ENCODE measurements around the gene SETD1A.
A peak's percentile ranks its signal among the peaks of the same experiment; 100 is the strongest.
"Not testable (repeated sequence)": the region's sequence is repeated elsewhere in the genome, so short reads cannot be mapped to it uniquely, and the experiment has no call there.

The SETD1A gene

DNA sequence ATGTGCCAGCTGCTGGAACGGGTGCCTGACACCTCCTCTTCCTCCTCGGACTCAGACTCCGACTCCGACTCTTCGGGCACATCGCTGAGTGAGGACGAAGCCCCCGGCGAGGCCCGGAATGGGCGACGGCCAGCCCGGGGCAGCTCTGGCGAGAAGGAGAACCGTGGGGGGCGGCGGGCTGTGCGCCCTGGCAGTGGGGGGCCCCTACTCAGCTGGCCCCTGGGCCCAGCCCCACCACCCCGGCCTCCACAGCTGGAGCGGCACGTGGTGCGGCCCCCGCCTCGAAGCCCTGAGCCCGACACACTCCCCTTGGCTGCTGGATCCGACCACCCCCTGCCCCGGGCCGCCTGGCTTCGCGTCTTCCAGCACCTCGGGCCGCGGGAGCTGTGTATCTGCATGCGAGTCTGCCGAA, 27.4 kb upstream of the SETD1A start:
- Histone ChIP-seq H3K4me1 (ENCODE audit: control insufficient read depth, insufficient read depth, low read length, poor library complexity, severe bottlenecking) (peaks cover 10% of the 10 kb centered on the region), H3K27ac (ENCODE audit: low read depth, low read length, severe bottlenecking) (no peak overlapping the region), H3K36me3 (ENCODE audit: control insufficient read depth, insufficient read depth, low read length) (peaks cover 85% of the 10 kb centered on the region), H3K9me3 (ENCODE audit: control insufficient read depth, low read length) (no peaks in the 10 kb centered on the region), H3K4me3 (ENCODE audit: extremely low read depth, insufficient read depth, low read length, poor library complexity, severe bottlenecking) (no peak overlapping the region)
- 96 to 97% methylated on average over 34 of the region's 35 CpGs for WGBS, 2 experiments (ENCODE audit: insufficient coverage in 2 of 2)

DNA sequence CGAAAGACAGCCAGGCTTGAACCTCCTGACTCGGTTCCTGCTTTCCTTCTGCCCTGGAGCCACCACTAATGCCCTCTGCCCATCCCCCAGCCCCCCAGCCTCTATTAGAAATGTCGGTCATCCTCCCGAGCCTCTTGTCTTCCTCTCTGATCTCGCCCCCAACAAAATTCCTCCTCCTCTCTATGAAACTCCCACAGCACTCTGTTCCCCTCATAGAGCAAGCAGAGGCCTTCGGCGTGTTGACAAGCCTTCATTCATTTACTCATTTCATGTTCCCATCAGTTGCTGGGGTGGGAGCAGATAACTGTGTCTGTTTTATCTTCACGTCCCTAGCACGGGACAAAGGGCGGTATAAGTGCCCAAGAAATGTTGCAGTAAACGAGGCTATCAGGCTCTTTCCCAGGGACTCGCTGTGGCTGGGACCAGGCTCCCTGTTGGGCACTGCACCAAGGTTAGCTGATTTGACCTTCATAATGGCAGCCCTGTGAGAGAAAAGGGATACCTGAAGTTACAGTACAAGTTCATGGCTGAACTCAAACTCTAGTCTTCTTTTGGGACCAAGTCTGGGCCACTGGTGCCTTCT, 26.4 kb upstream of the SETD1A start:
- no peak overlapping the region for H3K4me3 ChIP-seq (ENCODE audit: extremely low read depth, insufficient read depth, low read length, poor library complexity, severe bottlenecking)
- peaks cover 88% of the 10 kb centered on the region for H3K36me3 ChIP-seq (ENCODE audit: control insufficient read depth, insufficient read depth, low read length)
- H3K27ac ChIP-seq (ENCODE audit: low read depth, low read length, severe bottlenecking) = no peak overlapping the region
- peaks cover 5% of the 10 kb centered on the region for H3K4me1 ChIP-seq (ENCODE audit: control insufficient read depth, insufficient read depth, low read length, poor library complexity, severe bottlenecking)
- WGBS, 2 experiments (ENCODE audit: insufficient coverage in 2 of 2) = 76 to 88% methylated on average over 10 of the region's 12 CpGs
- H3K9me3 ChIP-seq (ENCODE audit: control insufficient read depth, low read length) = no peaks in the 10 kb centered on the region

DNA sequence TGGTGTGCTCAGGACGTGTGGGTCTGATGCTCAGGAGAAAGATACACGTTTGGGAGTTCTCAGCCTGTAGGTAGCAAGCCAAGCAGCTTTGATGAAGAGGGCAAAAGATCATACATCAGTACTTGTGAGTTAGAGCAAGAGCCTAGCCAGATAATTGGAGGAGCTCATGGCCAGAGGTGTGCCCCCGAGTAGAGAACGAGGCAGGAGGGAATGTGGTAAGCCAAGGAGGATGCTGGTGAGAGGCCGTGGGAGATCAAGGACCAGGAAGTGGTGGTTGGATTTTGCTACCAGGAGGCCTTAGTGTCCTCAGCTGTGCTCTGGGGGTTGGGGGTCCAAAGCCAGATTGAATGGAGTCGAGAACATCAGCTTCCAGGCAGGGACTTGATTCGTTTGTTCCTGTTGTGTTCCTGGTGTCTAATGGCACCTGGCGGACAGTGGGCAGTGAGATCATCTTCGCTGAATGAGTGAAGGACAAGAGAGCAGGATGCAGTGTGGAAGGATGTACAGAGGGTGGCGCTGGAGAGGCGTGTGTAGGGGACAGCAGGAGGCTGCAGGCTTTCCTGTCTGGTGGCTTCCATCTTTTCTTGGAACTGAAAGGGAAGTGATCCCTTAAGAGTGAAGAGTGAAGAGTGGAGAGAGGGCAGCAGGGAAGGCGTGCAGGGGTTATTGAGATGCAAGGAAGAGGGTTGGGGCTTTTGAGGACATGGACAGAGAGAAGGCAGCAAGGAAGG, 22.6 kb upstream of the SETD1A start:
- Histone ChIP-seq H3K9me3 (ENCODE audit: control insufficient read depth, low read length) (no peaks in the 10 kb centered on the region), H3K4me1 (ENCODE audit: control insufficient read depth, insufficient read depth, low read length, poor library complexity, severe bottlenecking) (peaks cover 7% of the 10 kb centered on the region), H3K36me3 (ENCODE audit: control insufficient read depth, insufficient read depth, low read length) (peaks cover 85% of the 10 kb centered on the region), H3K27ac (ENCODE audit: low read depth, low read length, severe bottlenecking) (no peak overlapping the region), H3K4me3 (ENCODE audit: extremely low read depth, insufficient read depth, low read length, poor library complexity, severe bottlenecking) (no peak overlapping the region)
- WGBS, 2 experiments (ENCODE audit: insufficient coverage in 2 of 2) = 76 to 77% methylated on average over 12 of the region's 12 CpGs

DNA sequence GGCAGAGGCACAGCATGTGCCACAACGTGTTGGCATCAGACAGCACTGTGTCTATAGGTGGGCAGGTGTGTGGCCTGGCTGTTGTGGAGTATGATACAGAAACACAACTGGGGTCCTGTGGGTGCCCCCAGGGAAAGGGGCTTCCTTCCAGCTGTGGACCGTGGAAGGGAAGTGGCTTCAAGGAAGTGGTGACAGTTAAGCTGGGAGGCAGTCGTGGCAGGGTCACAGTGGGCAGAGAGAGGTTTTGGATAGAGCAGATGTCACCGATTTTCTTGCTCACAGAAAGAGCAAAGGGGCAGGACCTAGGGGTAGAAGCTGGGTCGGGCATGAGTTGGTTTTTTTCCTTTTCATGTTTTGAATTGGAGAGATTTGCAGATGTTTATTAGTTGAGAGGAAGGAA, 19.9 kb upstream of the SETD1A start:
- Histone ChIP-seq H3K9me3 (ENCODE audit: control insufficient read depth, low read length) (no peaks in the 10 kb centered on the region), H3K4me1 (ENCODE audit: control insufficient read depth, insufficient read depth, low read length, poor library complexity, severe bottlenecking) (peaks cover 7% of the 10 kb centered on the region), H3K27ac (ENCODE audit: low read depth, low read length, severe bottlenecking) (peak overlapping the region; percentile 16), H3K36me3 (ENCODE audit: control insufficient read depth, insufficient read depth, low read length) (peaks cover 84% of the 10 kb centered on the region), H3K4me3 (ENCODE audit: extremely low read depth, insufficient read depth, low read length, poor library complexity, severe bottlenecking) (no peak overlapping the region)
- WGBS, 2 experiments (ENCODE audit: insufficient coverage in 2 of 2) = 92 to 96% methylated on average over 5 of the region's 5 CpGs

DNA sequence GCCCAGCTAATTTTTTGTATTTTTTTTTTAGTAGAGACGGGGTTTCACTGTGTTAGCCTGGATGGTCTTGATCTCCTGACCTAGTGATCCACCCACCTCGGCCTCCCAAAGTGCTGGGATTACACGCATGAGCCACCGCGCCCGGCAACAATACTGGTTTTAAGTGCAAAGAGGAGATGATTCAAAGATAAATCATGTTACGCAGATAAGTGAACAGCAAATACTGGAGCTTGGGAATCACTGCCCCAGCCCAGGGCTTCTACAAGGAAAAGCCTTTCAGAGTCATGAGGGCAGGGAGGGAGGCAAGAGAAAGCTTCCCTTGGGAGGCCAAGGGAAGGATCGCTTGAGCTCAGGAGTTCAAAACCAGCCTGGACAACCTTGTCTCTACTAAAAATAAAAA, 18.0 kb upstream of the SETD1A start:
- 97 to 98% methylated on average over 7 to 8 of the region's 8 CpGs for WGBS, 2 experiments (ENCODE audit: insufficient coverage in 2 of 2)
- not testable (repeated sequence) for H3K4me3 ChIP-seq (ENCODE audit: extremely low read depth, insufficient read depth, low read length, poor library complexity, severe bottlenecking); H3K4me1 ChIP-seq (ENCODE audit: control insufficient read depth, insufficient read depth, low read length, poor library complexity, severe bottlenecking); H3K9me3 ChIP-seq (ENCODE audit: control insufficient read depth, low read length)
- Histone ChIP-seq H3K36me3 (ENCODE audit: control insufficient read depth, insufficient read depth, low read length) (peaks cover 87% of the 10 kb centered on the region), H3K27ac (ENCODE audit: low read depth, low read length, severe bottlenecking) (peak overlapping the region; percentile 41)

DNA sequence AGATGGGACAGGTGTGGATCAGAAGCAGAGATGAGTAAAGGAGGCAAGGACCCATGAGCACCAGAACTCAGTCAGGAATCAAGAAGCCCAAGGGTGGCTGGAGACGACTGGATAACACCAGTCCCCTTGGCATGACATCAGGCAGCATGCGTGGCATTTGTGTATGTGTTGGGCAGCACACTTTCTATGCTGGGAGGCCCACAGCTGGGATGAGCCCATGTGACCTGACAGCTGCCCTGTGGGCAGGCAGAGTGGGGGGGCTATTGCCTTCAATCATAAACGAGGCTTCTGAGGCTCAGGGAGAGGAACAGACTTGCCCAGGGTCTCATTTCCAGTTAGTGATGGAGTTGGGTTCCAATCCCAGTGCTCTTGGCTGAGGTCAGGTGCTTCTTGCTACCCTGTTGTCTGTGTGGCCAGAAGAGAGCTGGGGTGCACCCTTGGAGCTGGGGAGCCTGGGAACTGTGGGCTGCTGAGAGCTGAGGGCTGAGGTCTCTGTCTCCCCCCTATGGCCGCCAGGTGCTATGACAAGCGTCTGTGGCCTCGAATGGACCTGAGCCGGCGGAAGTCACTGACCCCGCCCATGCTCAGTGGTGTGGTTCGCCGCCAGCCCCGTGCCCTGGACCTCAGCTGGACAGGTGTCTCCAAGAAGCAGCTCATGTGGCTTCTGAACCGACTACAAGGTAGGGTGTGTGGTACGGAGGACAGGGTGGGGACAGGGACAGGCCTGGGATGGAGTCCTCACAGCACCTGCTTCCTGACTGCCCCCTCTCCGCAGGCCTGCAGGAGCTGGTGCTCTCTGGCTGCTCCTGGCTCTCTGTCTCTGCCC, 15.7 kb upstream of the SETD1A start:
- WGBS, 2 experiments (ENCODE audit: insufficient coverage in 2 of 2) = 35 to 36% methylated on average over 11 to 15 of the region's 15 CpGs
- Histone ChIP-seq H3K9me3 (ENCODE audit: control insufficient read depth, low read length) (no peaks in the 10 kb centered on the region), H3K4me3 (ENCODE audit: extremely low read depth, insufficient read depth, low read length, poor library complexity, severe bottlenecking) (no peak overlapping the region), H3K27ac (ENCODE audit: low read depth, low read length, severe bottlenecking) (no peak overlapping the region), H3K36me3 (ENCODE audit: control insufficient read depth, insufficient read depth, low read length) (peaks cover 89% of the 10 kb centered on the region), H3K4me1 (ENCODE audit: control insufficient read depth, insufficient read depth, low read length, poor library complexity, severe bottlenecking) (peaks cover 8% of the 10 kb centered on the region)

DNA sequence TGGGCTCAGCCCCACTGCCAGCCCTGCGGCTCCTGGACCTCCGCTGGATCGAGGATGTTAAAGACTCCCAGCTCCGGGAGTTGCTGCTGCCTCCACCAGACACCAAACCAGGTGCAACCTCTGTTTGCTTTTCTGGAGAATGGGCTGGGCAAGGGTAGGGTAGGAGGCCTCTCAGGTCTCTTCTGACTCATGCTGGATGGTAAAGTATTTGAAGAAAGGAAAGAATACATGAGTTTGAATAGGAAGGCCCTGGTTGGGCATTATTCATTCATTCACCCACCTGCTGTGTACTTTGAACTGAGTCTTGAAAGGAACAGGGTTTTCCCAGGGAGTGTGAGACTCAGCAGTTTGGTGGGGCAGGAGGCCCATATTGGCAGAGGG, 15.1 kb upstream of the SETD1A start:
- Histone ChIP-seq H3K27ac (ENCODE audit: low read depth, low read length, severe bottlenecking) (no peak overlapping the region), H3K9me3 (ENCODE audit: control insufficient read depth, low read length) (no peaks in the 10 kb centered on the region), H3K36me3 (ENCODE audit: control insufficient read depth, insufficient read depth, low read length) (peaks cover 86% of the 10 kb centered on the region), H3K4me1 (ENCODE audit: control insufficient read depth, insufficient read depth, low read length, poor library complexity, severe bottlenecking) (peaks cover 14% of the 10 kb centered on the region), H3K4me3 (ENCODE audit: extremely low read depth, insufficient read depth, low read length, poor library complexity, severe bottlenecking) (no peak overlapping the region)
- WGBS, 2 experiments (ENCODE audit: insufficient coverage in 2 of 2) = 55 to 89% methylated on average over 3 of the region's 4 CpGs

DNA sequence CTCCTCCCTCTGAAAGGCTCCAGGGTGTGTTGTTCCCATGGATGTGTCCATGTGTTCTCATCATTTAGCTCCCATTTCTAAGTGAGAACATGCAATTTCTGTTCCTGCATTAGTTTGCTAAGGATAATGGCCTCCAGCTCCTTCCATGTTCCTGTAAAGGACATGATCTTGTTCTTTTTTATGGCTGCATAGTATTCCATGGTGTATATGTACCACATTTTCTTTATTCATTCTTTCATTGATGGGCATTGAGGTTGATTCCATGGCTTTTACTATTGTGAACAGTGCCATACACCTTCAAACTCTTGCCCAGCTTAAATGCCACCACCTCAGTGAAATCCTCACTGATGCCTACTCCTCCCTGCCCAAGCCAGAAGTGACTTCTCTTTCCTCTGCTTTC, 13.2 kb upstream of the SETD1A start:
- Histone ChIP-seq H3K4me3 (ENCODE audit: extremely low read depth, insufficient read depth, low read length, poor library complexity, severe bottlenecking) (no peak overlapping the region), H3K27ac (ENCODE audit: low read depth, low read length, severe bottlenecking) (no peak overlapping the region), H3K9me3 (ENCODE audit: control insufficient read depth, low read length) (no peaks in the 10 kb centered on the region), H3K4me1 (ENCODE audit: control insufficient read depth, insufficient read depth, low read length, poor library complexity, severe bottlenecking) (peaks cover 15% of the 10 kb centered on the region), H3K36me3 (ENCODE audit: control insufficient read depth, insufficient read depth, low read length) (peaks cover 72% of the 10 kb centered on the region)

DNA sequence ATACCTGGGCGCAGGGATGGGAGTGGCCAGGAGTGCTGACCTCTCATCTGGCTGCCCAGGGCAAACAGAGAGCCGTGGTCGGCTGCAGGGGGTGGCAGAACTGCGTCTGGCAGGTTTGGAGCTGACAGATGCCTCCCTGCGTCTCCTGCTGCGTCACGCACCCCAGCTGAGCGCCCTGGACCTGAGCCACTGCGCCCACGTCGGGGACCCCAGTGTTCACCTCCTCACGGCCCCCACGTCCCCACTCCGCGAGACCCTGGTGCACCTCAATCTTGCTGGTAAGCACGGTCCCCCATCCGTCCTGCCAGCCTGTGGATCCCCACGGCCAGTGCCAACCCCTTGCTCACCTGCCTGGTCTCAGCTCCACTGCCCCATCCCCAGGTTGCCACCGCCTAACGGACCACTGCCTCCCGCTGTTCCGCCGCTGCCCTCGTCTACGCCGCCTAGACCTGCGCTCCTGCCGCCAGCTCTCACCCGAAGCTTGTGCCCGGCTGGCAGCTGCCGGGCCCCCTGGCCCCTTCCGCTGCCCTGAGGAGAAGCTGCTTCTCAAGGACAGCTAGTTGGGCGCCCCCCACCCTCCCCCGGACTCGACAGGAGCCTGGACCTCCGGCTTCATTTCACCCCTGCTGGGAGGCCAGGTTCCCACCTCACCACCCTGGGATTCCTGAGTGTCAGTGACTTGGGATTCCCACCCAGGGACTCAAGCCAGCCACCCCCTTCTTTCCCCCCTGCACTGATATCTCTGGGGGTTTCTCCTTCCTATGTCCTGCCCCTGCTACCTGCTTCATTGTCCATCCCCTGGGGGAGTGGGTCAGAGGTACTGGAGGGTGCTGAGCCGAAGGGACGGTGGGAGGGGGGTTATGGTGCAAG, 10.6 kb upstream of the SETD1A start:
- Histone ChIP-seq H3K4me1 (ENCODE audit: control insufficient read depth, insufficient read depth, low read length, poor library complexity, severe bottlenecking) (peaks cover 18% of the 10 kb centered on the region), H3K4me3 (ENCODE audit: extremely low read depth, insufficient read depth, low read length, poor library complexity, severe bottlenecking) (no peak overlapping the region), H3K9me3 (ENCODE audit: control insufficient read depth, low read length) (no peaks in the 10 kb centered on the region), H3K27ac (ENCODE audit: low read depth, low read length, severe bottlenecking) (peak overlapping the region; percentile 91), H3K36me3 (ENCODE audit: control insufficient read depth, insufficient read depth, low read length) (peaks cover 59% of the 10 kb centered on the region)
- 85 to 90% methylated on average over 34 to 36 of the region's 38 CpGs for WGBS, 2 experiments (ENCODE audit: insufficient coverage in 2 of 2)

DNA sequence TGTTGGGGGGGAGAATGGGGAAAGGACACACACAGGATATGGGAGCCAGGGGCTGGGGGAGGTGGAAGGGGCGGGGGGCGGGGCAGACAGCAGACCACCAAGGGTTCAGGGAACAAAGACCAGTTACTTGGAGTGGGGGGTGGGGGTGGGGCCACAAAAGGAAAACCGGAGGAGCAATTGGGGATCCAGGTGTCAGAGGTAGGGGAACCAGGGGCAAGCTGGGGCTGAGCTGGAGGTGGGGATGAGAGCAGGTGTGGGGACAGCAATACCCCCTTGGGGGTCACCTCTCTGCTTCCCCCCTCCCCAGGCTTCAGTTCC, 10.1 kb upstream of the SETD1A start:
- WGBS, 2 experiments (ENCODE audit: insufficient coverage in 2 of 2) = 25% methylated on average over 1 of the region's 3 CpGs; no CpG with 5 or more reads in 1 of the 2 experiments
- Histone ChIP-seq H3K9me3 (ENCODE audit: control insufficient read depth, low read length) (no peaks in the 10 kb centered on the region), H3K27ac (ENCODE audit: low read depth, low read length, severe bottlenecking) (peak overlapping the region; percentile 91), H3K36me3 (ENCODE audit: control insufficient read depth, insufficient read depth, low read length) (peaks cover 53% of the 10 kb centered on the region), H3K4me1 (ENCODE audit: control insufficient read depth, insufficient read depth, low read length, poor library complexity, severe bottlenecking) (peaks cover 18% of the 10 kb centered on the region), H3K4me3 (ENCODE audit: extremely low read depth, insufficient read depth, low read length, poor library complexity, severe bottlenecking) (peak overlapping the region; percentile 84)
